Epidermal melanocyte (primary cell): ENCODE results near the gene ABHD12.

Experiments
- DNase-seq: peaks from one replicate; pipeline ENCODE4 v3.0.0; 2011; ENCODE audit warnings: low spot score; ENCODE audit not compliant: insufficient read length

ABHD12 gene

DNA sequence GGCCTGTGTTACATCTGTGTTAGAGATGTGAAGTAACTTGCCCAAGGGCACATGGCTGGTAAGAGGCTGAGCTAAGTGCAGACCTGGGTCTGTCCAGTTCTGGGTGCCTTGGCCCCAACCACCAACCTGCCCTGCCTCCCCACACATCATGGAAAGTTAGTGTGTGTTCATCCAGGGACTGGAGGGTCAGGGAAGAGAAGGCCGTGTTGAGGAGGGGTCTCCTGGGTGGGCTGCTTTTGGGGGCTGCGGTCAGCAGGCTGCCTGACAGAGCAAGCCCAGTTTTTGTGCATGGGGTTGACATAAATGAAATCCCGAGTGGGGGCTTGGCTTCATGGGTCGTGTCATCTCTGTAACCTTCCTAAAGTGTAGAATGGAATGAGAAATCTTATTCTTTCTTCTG lies 131.8 kb downstream of the ABHD12 start:
- DNase-seq = no peak

- DNase-seq = no peak
Observed at GRCh38 chr20:25258476-25258805, 132.2 kb downstream of the ABHD12 start.

- no peak for DNase-seq
Observed at GRCh38 chr20:25257756-25258475, 132.7 kb downstream of the ABHD12 start.

DNA sequence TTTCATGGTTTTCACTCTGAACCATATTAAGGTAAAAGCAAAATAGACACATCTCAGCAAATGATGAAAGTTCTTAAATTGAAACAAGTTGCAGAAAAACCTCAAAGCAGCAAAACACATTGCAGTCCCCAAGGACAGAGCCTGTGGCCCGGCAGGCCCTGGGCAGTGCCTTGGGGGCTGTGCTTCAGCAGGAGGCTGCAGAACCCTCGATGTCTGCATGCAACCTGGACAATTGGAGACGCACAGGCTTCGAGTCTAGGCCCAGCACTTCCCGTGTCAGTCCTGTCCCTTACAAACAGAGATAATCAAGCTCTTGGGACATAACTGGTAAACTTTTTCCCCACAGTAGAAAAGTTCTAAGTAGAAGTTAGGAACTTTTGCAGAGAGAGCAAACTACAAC lies 133.5 kb downstream of the ABHD12 start:
- no peak for DNase-seq

GRCh38 chr20:25256226-25256859 lies 134.3 kb downstream of the ABHD12 start:
- DNase-seq = no peak

- no peak for DNase-seq
Observed at GRCh38 chr20:25254986-25255680, 135.5 kb downstream of the ABHD12 start.

- no peak for DNase-seq
Observed at GRCh38 chr20:25254571-25254970, 136.1 kb downstream of the ABHD12 start.

DNA sequence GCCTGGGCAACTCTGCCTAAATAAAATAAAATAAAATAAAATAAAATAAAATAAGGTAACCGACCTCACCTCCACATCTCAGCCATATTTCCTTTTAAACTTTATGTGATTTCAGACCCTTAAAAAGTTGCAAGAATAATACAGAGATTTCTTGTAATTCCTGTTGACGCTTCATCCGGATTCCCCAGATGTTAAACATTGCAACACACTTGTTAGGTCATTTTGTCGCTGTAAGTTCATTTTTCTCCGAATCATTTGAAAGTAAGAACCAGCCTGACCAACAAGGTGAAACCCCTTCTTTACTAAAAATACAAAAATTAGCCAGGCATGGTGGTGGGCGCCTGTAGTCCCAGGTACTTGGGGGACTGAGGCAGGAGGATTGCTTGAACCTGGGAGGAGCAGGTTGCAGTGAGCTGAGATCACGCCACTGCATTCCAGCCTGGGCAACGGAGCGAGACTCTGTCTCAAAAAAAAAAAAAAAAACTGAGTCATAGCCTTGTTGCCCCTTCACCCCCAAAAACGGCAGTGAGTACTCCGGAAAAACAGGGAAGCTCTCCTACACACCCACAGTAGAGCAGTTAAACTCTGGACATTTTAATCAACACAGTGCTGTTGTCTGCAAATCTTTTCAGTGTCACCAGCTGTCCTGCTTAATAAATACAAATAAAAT lies 136.9 kb downstream of the ABHD12 start:
- DNase-seq = no peak

DNA sequence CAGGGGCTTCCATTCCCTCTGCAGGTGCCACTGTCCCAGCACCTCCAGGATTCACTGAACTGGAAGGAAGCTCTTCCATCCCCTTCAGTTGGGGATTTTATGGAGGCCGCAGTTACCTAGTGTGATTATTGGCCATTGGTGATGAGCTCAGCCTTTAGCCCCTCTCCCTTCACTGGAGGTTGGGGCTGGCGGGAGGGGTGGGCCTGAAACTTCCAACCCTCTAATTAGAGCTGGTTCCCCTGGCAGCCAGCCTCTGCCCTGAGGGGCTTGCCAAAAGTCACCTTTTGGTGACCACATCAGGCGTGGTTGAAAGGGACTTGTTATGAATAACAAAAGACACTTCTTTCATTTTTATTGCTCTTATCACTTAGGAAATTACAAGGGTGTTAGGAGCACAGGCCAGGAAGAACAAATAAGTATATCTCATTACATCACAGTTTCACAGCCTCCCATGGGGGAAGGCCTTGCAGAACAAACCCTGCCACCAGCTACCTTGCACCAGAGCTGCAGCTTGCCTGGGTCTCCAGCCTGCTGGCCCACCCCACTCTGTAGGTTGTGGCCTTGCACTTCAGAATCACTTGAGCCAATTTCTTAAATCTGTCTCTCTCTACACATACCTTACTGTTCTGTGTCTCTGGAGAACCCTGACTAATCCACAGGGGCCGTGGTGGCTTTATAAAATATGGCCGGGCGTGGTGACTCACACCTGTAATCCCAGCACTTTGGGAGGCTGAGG lies 137.8 kb downstream of the ABHD12 start:
- DNase-seq = no peak

- DNase-seq = no peak
Observed at GRCh38 chr20:25252230-25252651, 138.4 kb downstream of the ABHD12 start.

- no peak for DNase-seq
Observed at GRCh38 chr20:25251558-25251957, 139.1 kb downstream of the ABHD12 start.

DNA sequence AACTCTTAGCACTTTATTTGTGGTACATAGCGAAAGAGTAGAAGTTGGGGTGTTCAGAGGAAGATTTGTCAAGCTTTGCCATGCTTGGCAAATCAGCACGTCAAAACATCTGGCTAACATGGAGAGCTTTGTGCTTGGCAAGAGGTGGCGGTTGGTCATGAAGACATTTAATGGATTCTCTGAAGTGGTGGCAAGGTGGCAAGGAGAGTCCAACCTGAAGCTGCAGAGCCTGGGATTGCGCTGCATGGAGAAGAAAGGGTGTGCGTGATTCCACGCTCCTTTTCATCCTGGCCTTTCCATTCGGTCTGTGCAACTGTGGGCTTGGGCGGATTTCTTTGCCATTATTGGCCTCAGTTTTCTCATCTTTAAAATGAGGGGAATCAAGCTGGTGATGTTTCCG lies 139.6 kb downstream of the ABHD12 start:
- DNase-seq = no peak

GRCh38 chr20:25250508-25250907 lies 140.1 kb downstream of the ABHD12 start:
- no peak for DNase-seq
